Astrocyte of the cerebellum (primary cell): Measurements from ENCODE around the gene RAB37.

Experiments
- DNase-seq: peaks from one replicate; pipeline ENCODE4 v3.0.0-alpha.2; 2011; ENCODE audit warnings: low read depth
- H3K4me3 ChIP-seq: 2 replicates; pipeline ENCODE4 v1.5.1; 2011; ENCODE audit warnings: mild to moderate bottlenecking, low read depth, low read length, moderate library complexity
- CTCF ChIP-seq: IDR thresholded peaks from 2 replicates; pipeline ENCODE4 v1.5.1; 2012; ENCODE audit warnings: low read length, low read depth, moderate library complexity, mild to moderate bottlenecking; ENCODE audit errors: missing control alignments
- in situ Hi-C: cut with HindIII; loops from 2 replicates; pipeline ENCODE4 v1.10.0; 2017; ENCODE audit warnings: low sequenced_read_pairs

RAB37 gene

GRCh38 chr17:74729866-74730265 lies 7.2 kb upstream of the RAB37 start:
- in situ Hi-C loops, result no loop called here
- no peak for TF ChIP-seq CTCF
- no peak overlapping the region for H3K4me3 ChIP-seq
- DNase-seq, result no peak

DNA sequence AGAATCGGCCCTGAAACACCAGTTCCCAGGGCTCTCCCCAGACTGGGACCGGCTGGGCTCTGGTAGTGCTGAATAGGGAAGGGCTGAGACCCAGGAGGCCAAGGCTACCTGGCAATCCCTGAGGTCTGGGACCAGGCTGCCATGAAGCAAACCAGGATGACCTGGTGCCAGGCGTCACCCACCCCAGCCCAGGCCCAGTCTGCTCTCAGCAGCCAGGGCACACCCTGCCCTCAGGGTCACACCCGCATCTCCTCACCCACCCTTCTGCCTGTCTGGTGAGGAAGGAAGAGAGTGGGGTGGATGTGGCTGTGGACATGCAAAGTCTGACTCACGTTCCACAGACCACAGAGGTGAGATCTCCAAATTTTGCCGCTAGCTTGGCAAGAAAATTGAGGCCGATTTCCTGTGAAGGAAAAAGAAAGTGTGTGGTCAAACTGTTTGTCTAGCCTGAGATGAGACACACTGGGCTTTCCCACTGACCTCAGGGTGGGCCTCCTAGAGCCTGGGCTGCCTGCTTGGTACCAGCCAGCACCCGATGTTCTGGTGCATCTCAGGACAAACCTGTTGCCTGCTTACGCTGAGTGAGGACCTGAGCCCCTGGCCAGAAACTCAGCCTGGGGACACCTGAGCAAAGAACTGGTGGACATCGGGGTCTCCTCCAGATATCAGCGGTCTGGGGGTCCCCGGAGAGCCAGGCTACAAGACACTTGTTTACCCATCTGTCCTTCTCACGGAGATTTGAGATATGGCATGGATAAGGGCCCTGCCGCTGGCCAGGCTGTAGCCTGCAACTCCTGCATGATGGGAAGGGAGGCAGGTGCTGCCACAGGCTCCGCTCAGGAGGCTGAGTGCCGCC lies 6.3 kb upstream of the RAB37 start:
- no peak for DNase-seq
- H3K4me3 ChIP-seq, result no peak overlapping the region
- in situ Hi-C loops, result no loop called here
- TF ChIP-seq CTCF, result no peak

DNA sequence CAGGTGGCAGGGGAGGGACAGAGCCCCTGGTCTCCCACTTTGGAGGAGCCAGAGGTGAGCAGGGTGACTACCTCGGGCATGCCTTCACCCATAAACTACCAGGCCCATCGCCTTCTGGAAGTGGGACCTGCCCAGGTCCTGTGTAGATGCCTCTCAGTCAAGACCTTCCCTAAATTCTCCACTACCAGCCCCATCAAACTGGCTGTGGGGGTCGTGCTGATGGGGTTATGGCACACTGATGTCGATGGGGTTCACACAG lies 5.8 kb upstream of the RAB37 start:
- no peak for TF ChIP-seq CTCF
- H3K4me3 ChIP-seq, result no peak overlapping the region
- no peak for DNase-seq
- in situ Hi-C loops, result no loop called here

- no peak for TF ChIP-seq CTCF
- no peak for DNase-seq
- H3K4me3 ChIP-seq, result no peak overlapping the region
- in situ Hi-C loops, result no loop called here
These were observed 4.8 kb upstream of the RAB37 start for GRCh38 chr17:74732042-74732867.

- DNase-seq, result no peak
- H3K4me3 ChIP-seq, result no peak overlapping the region
- in situ Hi-C loops, result no loop called here
- TF ChIP-seq CTCF, result no peak
These were observed 3.5 kb upstream of the RAB37 start for GRCh38 chr17:74733365-74734122.

GRCh38 chr17:74734256-74734655 lies 2.8 kb upstream of the RAB37 start:
- in situ Hi-C loops, result no loop called here
- no peak for TF ChIP-seq CTCF
- no peak for DNase-seq
- no peak overlapping the region for H3K4me3 ChIP-seq
